ENCODE data around the gene ANKMY1.

The ANKMY1 gene

GRCh38 chr2:240450532-240451107 lies 107.2 kb downstream of the ANKMY1 start:
- no peak for DNase-seq

- DNase-seq, result no peak
Measured at GRCh38 chr2:240449764-240450531, 107.8 kb downstream of the ANKMY1 start.

GRCh38 chr2:240448387-240449274 lies 109.2 kb downstream of the ANKMY1 start:
- no peak for DNase-seq

- DNase-seq, result no peak
Measured at GRCh38 chr2:240447934-240448333, 109.9 kb downstream of the ANKMY1 start.

- DNase-seq, result no peak
Measured at GRCh38 chr2:240447331-240447730, 110.5 kb downstream of the ANKMY1 start.

- no peak for DNase-seq
Measured at GRCh38 chr2:240446664-240447175, 111.1 kb downstream of the ANKMY1 start.

- no peak for DNase-seq
Measured at GRCh38 chr2:240445961-240446663, 111.7 kb downstream of the ANKMY1 start.

- DNase-seq, result no peak
Measured at GRCh38 chr2:240444464-240444863, 113.3 kb downstream of the ANKMY1 start.

- DNase-seq, result no peak
Measured at GRCh38 chr2:240443891-240444301, 113.9 kb downstream of the ANKMY1 start.

GRCh38 chr2:240442891-240443715 lies 114.7 kb downstream of the ANKMY1 start:
- DNase-seq, result no peak

GRCh38 chr2:240441993-240442411 lies 115.8 kb downstream of the ANKMY1 start:
- no peak for DNase-seq

- no peak for DNase-seq
Measured at GRCh38 chr2:240441326-240441992, 116.3 kb downstream of the ANKMY1 start.

GRCh38 chr2:240440704-240441320 lies 117.0 kb downstream of the ANKMY1 start:
- DNase-seq, result no peak

- DNase-seq, result no peak
Measured at GRCh38 chr2:240440251-240440650, 117.5 kb downstream of the ANKMY1 start.

GRCh38 chr2:240439698-240440151 lies 118.1 kb downstream of the ANKMY1 start:
- no peak for DNase-seq

- peak in 1 of 56 donors; percentile 45 for DNase-seq
Measured at GRCh38 chr2:240438810-240439697, 118.7 kb downstream of the ANKMY1 start.

- DNase-seq, result peak in 53 of 56 donors; percentile 32 to 86 (median 75)
Measured at GRCh38 chr2:240437861-240438809, 119.7 kb downstream of the ANKMY1 start.

Data from amygdala (tissue), 56 donors.